ENCODE data around the gene INTS1. TPM values are rescaled to one million over a fixed set of nuclear protein-coding genes. Genes with fewer than 3 reads are reported as not detected.

The INTS1 gene
- total RNA-seq, 6 donors from 2014 or later: 38.6 to 215 (median 72.3) TPM

- Histone ChIP-seq H3K27me3 (peaks cover 0 to 9% (median 2%) of the 10 kb centered on the region in 4 donors), H3K36me3 (no peaks in the 10 kb centered on the region), H3K27ac (no peak overlapping the region), H3K4me3 (no peak overlapping the region), H3K4me1 (no peaks in the 10 kb centered on the region), H3K9me3 (no peaks in the 10 kb centered on the region)
- TF ChIP-seq POLR2AphosphoS5 (IDR thresholded peaks at IDR 0.05): no peak
- no peak for TF ChIP-seq POLR2A (IDR thresholded peaks at IDR 0.05)
- no peak for TF ChIP-seq EP300 (IDR thresholded peaks at IDR 0.05)
- no peak for TF ChIP-seq CTCF (IDR thresholded peaks at IDR 0.05)
- peak in 1 of 2 donors; percentile 52 for DNase-seq
- WGBS, 2 donors: 63 to 75% methylated on average over 14 to 18 of the region's 18 CpGs
- no peak for ATAC-seq (ENCODE audit: low FRiP score in 2 of 2)
These were observed 78.7 kb downstream of the INTS1 start for GRCh38 chr7:1425292-1426136.

GRCh38 chr7:1424041-1424440 is 80.1 kb downstream of the INTS1 start:
- ATAC-seq (ENCODE audit: low FRiP score in 2 of 2) (no peak), DNase-seq (peak in 1 of 2 donors; percentile 50)
- no peak overlapping the region for H3K27ac ChIP-seq
- H3K27me3 ChIP-seq: peaks cover 0 to 5% (median 2%) of the 10 kb centered on the region in 4 donors
- H3K4me1 ChIP-seq: no peaks in the 10 kb centered on the region
- H3K36me3 ChIP-seq: no peaks in the 10 kb centered on the region
- TF ChIP-seq POLR2A (IDR thresholded peaks at IDR 0.05) (no peak), CTCF (IDR thresholded peaks at IDR 0.05) (no peak), POLR2AphosphoS5 (IDR thresholded peaks at IDR 0.05) (no peak), EP300 (IDR thresholded peaks at IDR 0.05) (no peak)
- H3K4me3 ChIP-seq: no peak overlapping the region
- 75 to 84% methylated on average over 12 of the region's 12 CpGs for WGBS, 2 donors
- H3K9me3 ChIP-seq: no peaks in the 10 kb centered on the region

- WGBS, 2 donors: 70 to 72% methylated on average over 5 of the region's 5 CpGs
- Histone ChIP-seq H3K4me1 (no peaks in the 10 kb centered on the region), H3K27ac (no peak overlapping the region)
These were observed 80.9 kb downstream of the INTS1 start for GRCh38 chr7:1423264-1423811.

GRCh38 chr7:1422512-1423263 is 81.5 kb downstream of the INTS1 start:
- Histone ChIP-seq H3K27ac (no peak overlapping the region), H3K27me3 (peaks cover 0 to 5% (median 2%) of the 10 kb centered on the region in 4 donors), H3K36me3 (no peaks in the 10 kb centered on the region), H3K4me1 (no peaks in the 10 kb centered on the region), H3K4me3 (no peak overlapping the region), H3K9me3 (no peaks in the 10 kb centered on the region)
- DNase-seq (peak in 1 of 2 donors; percentile 69), ATAC-seq (ENCODE audit: low FRiP score in 2 of 2) (no peak)
- 35 to 39% methylated on average over 12 to 24 of the region's 24 CpGs for WGBS, 2 donors
- TF ChIP-seq POLR2A (IDR thresholded peaks at IDR 0.05) (no peak), EP300 (IDR thresholded peaks at IDR 0.05) (no peak), CTCF (IDR thresholded peaks at IDR 0.05) (no peak), POLR2AphosphoS5 (IDR thresholded peaks at IDR 0.05) (no peak)

More at GRCh38 chr7:1423264-1423811, 80.9 kb downstream of the INTS1 start:
- Histone ChIP-seq H3K27me3 (peaks cover 0 to 5% (median 2%) of the 10 kb centered on the region in 4 donors), H3K4me3 (no peak overlapping the region), H3K9me3 (no peaks in the 10 kb centered on the region), H3K36me3 (no peaks in the 10 kb centered on the region)
- ATAC-seq (ENCODE audit: low FRiP score in 2 of 2) (no peak), DNase-seq (no peak)
- TF ChIP-seq POLR2A (IDR thresholded peaks at IDR 0.05) (no peak), POLR2AphosphoS5 (IDR thresholded peaks at IDR 0.05) (no peak), CTCF (IDR thresholded peaks at IDR 0.05) (no peak), EP300 (IDR thresholded peaks at IDR 0.05) (no peak)
